ENCODE measurements around the gene TSC1. TPM values are rescaled to one million over a fixed set of nuclear protein-coding genes. Genes with fewer than 3 reads are reported as not detected.
"Not testable (repeated sequence)": the region's sequence is repeated elsewhere in the genome, so short reads cannot be mapped to it uniquely, and the experiment has no call there.

TSC1 gene
- total and polyA plus RNA-seq, 10 of the 15 experiments (the other 5 are each of a cell fraction or from before 2014, with no cell fraction given), result 4.0 to 48.0 (median 14.9) TPM

DNA sequence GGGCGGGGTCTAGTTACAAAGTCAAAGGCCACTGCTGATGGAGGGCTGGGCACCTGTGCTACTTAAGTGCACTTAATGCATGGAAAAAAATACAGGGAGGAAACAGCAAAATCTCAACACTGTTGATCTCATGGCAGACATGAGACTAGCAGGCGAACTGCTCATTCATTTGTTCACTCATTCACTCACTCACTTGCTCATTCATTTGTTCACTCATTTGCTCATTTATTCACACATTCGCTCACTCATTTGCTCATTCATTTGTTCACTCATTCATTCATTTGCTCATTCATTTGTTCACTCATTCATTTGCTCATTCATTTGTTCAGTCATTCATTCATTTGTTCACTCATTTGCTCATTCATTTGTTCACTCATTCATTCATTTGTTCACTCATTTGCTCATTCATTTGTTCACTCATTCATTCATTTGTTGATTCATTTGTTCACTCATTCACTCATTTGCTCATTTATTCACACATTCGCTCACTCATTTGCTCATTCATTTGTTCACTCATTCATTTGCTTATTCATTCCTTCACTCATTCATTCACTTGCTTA is 45.7 kb upstream of the TSC1 start:
- CTCF ChIA-PET; H4K20me1 ChIP-seq (ENCODE audit: control insufficient read depth, insufficient read depth); DNase-seq (ENCODE audit: low read depth, low spot score); H3K4me3 ChIP-seq; RAD21 ChIA-PET (ENCODE audit: unreplicated experiment); H3K9ac ChIP-seq (ENCODE audit: control insufficient read depth, insufficient read depth, low read length); H3K27ac ChIP-seq (ENCODE audit: control insufficient read depth, insufficient read depth); ATAC-seq; intact Hi-C loops (cut with micrococcal nuclease; ENCODE audit: unreplicated experiment); SMC1A ChIA-PET (ENCODE audit: uncharacterized antibody, unreplicated experiment); H3K79me2 ChIP-seq (ENCODE audit: control insufficient read depth, insufficient read depth, low read length); BruUV-seq (replicated peaks); H3K9me3 ChIP-seq (replicated peaks; ENCODE audit: control insufficient read depth, insufficient read depth, low read length); FAIRE-seq; H2AFZ ChIP-seq (ENCODE audit: control insufficient read depth, low read depth, low read length); H3K36me3 ChIP-seq (ENCODE audit: control insufficient read depth in 2 of 2, insufficient read depth in 2 of 2, low read length in 1 of 2); H3K27me3 ChIP-seq (replicated peaks in 1 of 2; ENCODE audit: control insufficient read depth in 2 of 2, insufficient read depth in 2 of 2, low read length in 1 of 2); POLR2A ChIA-PET; H3K4me2 ChIP-seq (ENCODE audit: control insufficient read depth, insufficient read depth); in situ Hi-C loops (cut with MboI): not testable (repeated sequence)
- peaks cover 17% of the 10 kb centered on the region for H3K4me1 ChIP-seq (ENCODE audit: control insufficient read depth, insufficient read depth, low read length)
- TF ChIP-seq ZNF24 (IDR thresholded peaks at IDR 0.05), result peak; percentile 99
- WGBS (ENCODE audit: insufficient coverage, insufficient replicate concordance, low lambda C conversion rate, missing lambda C conversion rate), result 28% methylated on average over 4 of the region's 4 CpGs

DNA sequence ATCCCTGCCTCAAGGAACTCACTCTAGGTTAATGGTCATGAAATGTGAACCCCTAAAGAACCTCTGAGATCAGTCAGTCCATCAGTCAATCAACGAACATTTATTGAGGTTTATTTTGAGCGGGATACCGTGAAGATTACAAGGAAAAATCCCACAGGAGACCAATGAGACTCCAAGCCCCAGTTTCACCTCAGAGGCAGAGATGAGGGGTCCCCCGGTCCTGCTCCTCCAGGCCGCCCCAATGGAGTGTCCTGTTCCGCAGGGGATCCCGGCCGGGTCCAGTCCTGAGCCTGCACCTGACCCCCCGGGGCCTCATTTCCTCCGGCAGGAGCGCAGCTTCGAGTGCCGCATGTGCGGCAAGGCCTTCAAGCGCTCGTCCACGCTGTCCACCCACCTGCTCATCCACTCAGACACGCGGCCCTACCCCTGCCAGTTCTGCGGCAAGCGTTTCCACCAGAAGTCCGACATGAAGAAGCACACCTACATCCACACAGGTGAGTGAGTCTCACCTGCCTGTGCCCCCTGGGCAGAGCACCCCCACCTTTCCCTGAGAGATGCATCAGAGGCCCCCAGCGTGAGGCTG is 45.1 kb upstream of the TSC1 start:
- Histone ChIP-seq H3K79me2 (ENCODE audit: control insufficient read depth, insufficient read depth, low read length) (no peaks in the 10 kb centered on the region), H3K27ac (ENCODE audit: control insufficient read depth, insufficient read depth) (no peak overlapping the region), H4K20me1 (ENCODE audit: control insufficient read depth, insufficient read depth) (no peaks in the 10 kb centered on the region), H3K9me3 (replicated peaks; ENCODE audit: control insufficient read depth, insufficient read depth, low read length) (no peaks in the 10 kb centered on the region), H2AFZ (ENCODE audit: control insufficient read depth, low read depth, low read length) (no peak overlapping the region), H3K27me3 (replicated peaks in 1 of 2; ENCODE audit: control insufficient read depth in 2 of 2, insufficient read depth in 2 of 2, low read length in 1 of 2) (peaks cover 3 to 4% of the 10 kb centered on the region in 2 experiments; a peak in 3 of 4 replicates), H3K36me3 (ENCODE audit: control insufficient read depth in 2 of 2, insufficient read depth in 2 of 2, low read length in 1 of 2) (no peaks in the 10 kb centered on the region), H3K4me1 (ENCODE audit: control insufficient read depth, insufficient read depth, low read length) (peaks cover 12% of the 10 kb centered on the region), H3K4me2 (ENCODE audit: control insufficient read depth, insufficient read depth) (no peak overlapping the region), H3K4me3 (no peak overlapping the region), H3K9ac (ENCODE audit: control insufficient read depth, insufficient read depth, low read length) (no peak overlapping the region)
- CTCF ChIA-PET, result no interaction called here
- POLR2A ChIA-PET, result no interaction called here
- 62% methylated on average over 23 of the region's 23 CpGs for WGBS (ENCODE audit: insufficient coverage, insufficient replicate concordance, low lambda C conversion rate, missing lambda C conversion rate)
- SMC1A ChIA-PET (ENCODE audit: uncharacterized antibody, unreplicated experiment), result no interaction called here
- in situ Hi-C loops (cut with MboI) (no loop called here), intact Hi-C loops (cut with micrococcal nuclease; ENCODE audit: unreplicated experiment) (no loop called here)
- no TSS peak for BruUV-seq (replicated peaks)
- DNase-seq (ENCODE audit: low read depth, low spot score) (no peak), FAIRE-seq (no peak), ATAC-seq (no peak)
- RAD21 ChIA-PET (ENCODE audit: unreplicated experiment), result no interaction called here
- TF ChIP-seq, protein P1, sequence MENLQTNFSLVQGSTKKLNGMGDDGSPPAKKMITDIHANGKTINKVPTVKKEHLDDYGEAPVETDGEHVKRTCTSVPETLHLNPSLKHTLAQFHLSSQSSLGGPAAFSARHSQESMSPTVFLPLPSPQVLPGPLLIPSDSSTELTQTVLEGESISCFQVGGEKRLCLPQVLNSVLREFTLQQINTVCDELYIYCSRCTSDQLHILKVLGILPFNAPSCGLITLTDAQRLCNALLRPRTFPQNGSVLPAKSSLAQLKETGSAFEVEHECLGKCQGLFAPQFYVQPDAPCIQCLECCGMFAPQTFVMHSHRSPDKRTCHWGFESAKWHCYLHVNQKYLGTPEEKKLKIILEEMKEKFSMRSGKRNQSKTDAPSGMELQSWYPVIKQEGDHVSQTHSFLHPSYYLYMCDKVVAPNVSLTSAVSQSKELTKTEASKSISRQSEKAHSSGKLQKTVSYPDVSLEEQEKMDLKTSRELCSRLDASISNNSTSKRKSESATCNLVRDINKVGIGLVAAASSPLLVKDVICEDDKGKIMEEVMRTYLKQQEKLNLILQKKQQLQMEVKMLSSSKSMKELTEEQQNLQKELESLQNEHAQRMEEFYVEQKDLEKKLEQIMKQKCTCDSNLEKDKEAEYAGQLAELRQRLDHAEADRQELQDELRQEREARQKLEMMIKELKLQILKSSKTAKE (IDR thresholded peaks at IDR 0.05; ENCODE audit: low read depth, poor library complexity, severe bottlenecking), result no peak
- TF ChIP-seq POLR2AphosphoS2 (IDR thresholded peaks at IDR 0.05; ENCODE audit: low read depth, low read length) (no peak), NFYB (IDR thresholded peaks at IDR 0.05; ENCODE audit: insufficient read depth, low read depth, low read length) (no peak), JUND (IDR thresholded peaks at IDR 0.05; ENCODE audit: low read depth, low read length) (no peak), POLR2AphosphoS5 (IDR thresholded peaks at IDR 0.05; ENCODE audit: low read length) (no peak), NR2C2 (IDR thresholded peaks at IDR 0.05; ENCODE audit: borderline replicate concordance, control insufficient read depth, insufficient read length, low read depth) (no peak), BCL11A (IDR thresholded peaks at IDR 0.05; ENCODE audit: low read depth, low read length) (no peak), NFIC (IDR thresholded peaks at IDR 0.05; ENCODE audit: low read depth, low read length) (no peak), PAX8 (IDR thresholded peaks at IDR 0.05) (no peak)
- TF ChIP-seq, protein P2, sequence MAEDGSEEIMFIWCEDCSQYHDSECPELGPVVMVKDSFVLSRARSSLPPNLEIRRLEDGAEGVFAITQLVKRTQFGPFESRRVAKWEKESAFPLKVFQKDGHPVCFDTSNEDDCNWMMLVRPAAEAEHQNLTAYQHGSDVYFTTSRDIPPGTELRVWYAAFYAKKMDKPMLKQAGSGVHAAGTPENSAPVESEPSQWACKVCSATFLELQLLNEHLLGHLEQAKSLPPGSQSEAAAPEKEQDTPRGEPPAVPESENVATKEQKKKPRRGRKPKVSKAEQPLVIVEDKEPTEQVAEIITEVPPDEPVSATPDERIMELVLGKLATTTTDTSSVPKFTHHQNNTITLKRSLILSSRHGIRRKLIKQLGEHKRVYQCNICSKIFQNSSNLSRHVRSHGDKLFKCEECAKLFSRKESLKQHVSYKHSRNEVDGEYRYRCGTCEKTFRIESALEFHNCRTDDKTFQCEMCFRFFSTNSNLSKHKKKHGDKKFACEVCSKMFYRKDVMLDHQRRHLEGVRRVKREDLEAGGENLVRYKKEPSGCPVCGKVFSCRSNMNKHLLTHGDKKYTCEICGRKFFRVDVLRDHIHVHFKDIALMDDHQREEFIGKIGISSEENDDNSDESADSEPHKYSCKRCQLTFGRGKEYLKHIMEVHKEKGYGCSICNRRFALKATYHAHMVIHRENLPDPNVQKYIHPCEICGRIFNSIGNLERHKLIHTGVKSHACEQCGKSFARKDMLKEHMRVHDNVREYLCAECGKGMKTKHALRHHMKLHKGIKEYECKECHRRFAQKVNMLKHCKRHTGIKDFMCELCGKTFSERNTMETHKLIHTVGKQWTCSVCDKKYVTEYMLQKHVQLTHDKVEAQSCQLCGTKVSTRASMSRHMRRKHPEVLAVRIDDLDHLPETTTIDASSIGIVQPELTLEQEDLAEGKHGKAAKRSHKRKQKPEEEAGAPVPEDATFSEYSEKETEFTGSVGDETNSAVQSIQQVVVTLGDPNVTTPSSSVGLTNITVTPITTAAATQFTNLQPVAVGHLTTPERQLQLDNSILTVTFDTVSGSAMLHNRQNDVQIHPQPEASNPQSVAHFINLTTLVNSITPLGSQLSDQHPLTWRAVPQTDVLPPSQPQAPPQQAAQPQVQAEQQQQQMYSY (CRISPR knock-in tag; IDR thresholded peaks at IDR 0.05), result no peak
